ENCODE results near the gene MEX3A. TPM values are rescaled to one million over a fixed set of nuclear protein-coding genes. Genes with fewer than 3 reads are reported as not detected.

Gene MEX3A
- total RNA-seq, 1 donor from 2014 or later = 37.6 TPM

DNA sequence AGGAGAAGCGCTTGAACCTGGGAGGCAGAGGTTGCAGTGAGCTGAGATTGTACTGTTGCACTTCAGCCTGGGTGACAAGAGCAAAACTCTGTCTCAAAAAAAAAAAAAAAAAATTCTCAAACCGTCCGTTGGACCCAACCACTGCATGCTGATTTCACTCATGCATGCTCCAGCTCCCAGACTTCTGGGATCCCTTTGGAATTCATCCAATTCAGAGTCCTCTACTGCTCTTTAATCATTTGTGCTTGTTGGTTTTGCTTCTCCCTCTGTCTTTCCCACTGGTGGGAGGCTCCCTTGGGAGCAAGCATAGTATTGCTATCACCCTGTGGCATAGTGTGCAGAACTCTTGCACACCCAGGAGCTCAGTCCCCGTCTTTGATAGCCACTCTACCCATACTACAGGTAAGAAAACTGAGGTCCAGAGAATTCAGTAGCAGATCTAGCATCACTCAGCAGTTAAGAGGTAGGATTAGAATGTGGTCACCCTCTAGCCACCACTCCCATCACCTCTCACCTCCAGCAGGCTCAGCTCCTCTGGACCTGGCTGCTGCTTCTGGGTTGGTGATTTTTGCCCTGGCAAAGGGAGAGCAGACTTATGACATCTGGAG lies 29.2 kb upstream of the MEX3A start:
- no peak for FAIRE-seq
- Mint-ChIP-seq H3K4me1 (ENCODE audit: low read depth, unreplicated experiment) (peaks cover 27% of the 10 kb centered on the region), H3K36me3 (ENCODE audit: low read depth, unreplicated experiment) (peaks cover 5% of the 10 kb centered on the region)

DNA sequence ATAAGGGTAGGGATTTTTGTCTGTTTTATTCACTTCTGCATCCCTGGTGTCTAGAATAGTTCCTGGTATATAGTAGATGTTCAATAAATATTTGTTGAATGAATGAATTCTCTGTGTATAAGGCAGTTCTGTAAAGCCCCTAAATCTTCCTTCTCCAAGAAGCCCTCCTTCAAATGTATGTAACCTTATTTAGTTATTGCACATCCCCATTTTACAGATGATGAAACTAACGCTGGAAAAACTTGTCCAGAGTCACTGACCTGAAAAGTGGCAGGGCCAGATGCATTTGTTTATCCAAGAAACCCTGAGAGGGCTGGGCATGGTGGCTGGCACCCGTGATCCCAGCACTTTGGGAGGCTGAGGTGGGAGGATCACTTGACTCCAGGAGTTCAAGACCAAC lies 28.0 kb upstream of the MEX3A start:
- Histone ChIP-seq H3K27ac (ENCODE audit: low read depth, low read length) (no peak overlapping the region), H3K4me1 (ENCODE audit: insufficient read depth, low read length) (peaks cover 45% of the 10 kb centered on the region), H3K79me2 (ENCODE audit: insufficient read depth, low read length) (peaks cover 8% of the 10 kb centered on the region), H3K9me3 (ENCODE audit: insufficient read depth, low read depth, low read length) (no peaks in the 10 kb centered on the region), H3K4me2 (ENCODE audit: low read length) (no peak overlapping the region), H2AFZ (ENCODE audit: low read depth, low read length) (no peak overlapping the region), H3K9ac (ENCODE audit: low read length) (no peak overlapping the region), H3K27me3 (ENCODE audit: insufficient read depth, low read length) (no peaks in the 10 kb centered on the region), H3K36me3 (ENCODE audit: insufficient read depth, low read length) (no peaks in the 10 kb centered on the region), H4K20me1 (ENCODE audit: insufficient read depth, low read length) (peaks cover 6% of the 10 kb centered on the region), H3K4me3 (ENCODE audit: insufficient read depth, low read depth, low read length) (no peak overlapping the region)
- no peak overlapping the region for H3K27ac Mint-ChIP-seq (ENCODE audit: unreplicated experiment)
- H3K27me3 Mint-ChIP-seq (ENCODE audit: low read depth, unreplicated experiment) = no peaks in the 10 kb centered on the region
- H3K4me1 Mint-ChIP-seq (ENCODE audit: low read depth, unreplicated experiment) = peaks cover 32% of the 10 kb centered on the region
- no peaks in the 10 kb centered on the region for H3K9me3 Mint-ChIP-seq (ENCODE audit: unreplicated experiment)
- peaks cover 3% of the 10 kb centered on the region for H3K36me3 Mint-ChIP-seq (ENCODE audit: low read depth, unreplicated experiment)
- peak overlapping the region; percentile 7 for H3K4me3 Mint-ChIP-seq (ENCODE audit: unreplicated experiment)
- DNase-seq (ENCODE audit: low read depth) (no peak), FAIRE-seq (no peak)
- no peak for TF ChIP-seq EZH2 (IDR thresholded peaks at IDR 0.05; ENCODE audit: insufficient read depth, low read length)
- TF ChIP-seq, protein P1, sequence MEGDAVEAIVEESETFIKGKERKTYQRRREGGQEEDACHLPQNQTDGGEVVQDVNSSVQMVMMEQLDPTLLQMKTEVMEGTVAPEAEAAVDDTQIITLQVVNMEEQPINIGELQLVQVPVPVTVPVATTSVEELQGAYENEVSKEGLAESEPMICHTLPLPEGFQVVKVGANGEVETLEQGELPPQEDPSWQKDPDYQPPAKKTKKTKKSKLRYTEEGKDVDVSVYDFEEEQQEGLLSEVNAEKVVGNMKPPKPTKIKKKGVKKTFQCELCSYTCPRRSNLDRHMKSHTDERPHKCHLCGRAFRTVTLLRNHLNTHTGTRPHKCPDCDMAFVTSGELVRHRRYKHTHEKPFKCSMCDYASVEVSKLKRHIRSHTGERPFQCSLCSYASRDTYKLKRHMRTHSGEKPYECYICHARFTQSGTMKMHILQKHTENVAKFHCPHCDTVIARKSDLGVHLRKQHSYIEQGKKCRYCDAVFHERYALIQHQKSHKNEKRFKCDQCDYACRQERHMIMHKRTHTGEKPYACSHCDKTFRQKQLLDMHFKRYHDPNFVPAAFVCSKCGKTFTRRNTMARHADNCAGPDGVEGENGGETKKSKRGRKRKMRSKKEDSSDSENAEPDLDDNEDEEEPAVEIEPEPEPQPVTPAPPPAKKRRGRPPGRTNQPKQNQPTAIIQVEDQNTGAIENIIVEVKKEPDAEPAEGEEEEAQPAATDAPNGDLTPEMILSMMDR (IDR thresholded peaks at IDR 0.05; ENCODE audit: insufficient read depth, low read depth, low read length) = no peak

More for the DNA sequence above, 29.2 kb upstream of the MEX3A start:
- Histone ChIP-seq H4K20me1 (ENCODE audit: insufficient read depth, low read length) (peaks cover 17% of the 10 kb centered on the region), H3K4me1 (ENCODE audit: insufficient read depth, low read length) (peaks cover 36% of the 10 kb centered on the region), H3K9ac (ENCODE audit: low read length) (no peak overlapping the region), H3K36me3 (ENCODE audit: insufficient read depth, low read length) (no peaks in the 10 kb centered on the region), H3K79me2 (ENCODE audit: insufficient read depth, low read length) (peaks cover 20% of the 10 kb centered on the region), H2AFZ (ENCODE audit: low read depth, low read length) (no peak overlapping the region), H3K9me3 (ENCODE audit: insufficient read depth, low read depth, low read length) (no peaks in the 10 kb centered on the region), H3K27me3 (ENCODE audit: insufficient read depth, low read length) (no peaks in the 10 kb centered on the region), H3K4me2 (ENCODE audit: low read length) (no peak overlapping the region), H3K4me3 (ENCODE audit: insufficient read depth, low read depth, low read length) (no peak overlapping the region), H3K27ac (ENCODE audit: low read depth, low read length) (no peak overlapping the region)
- peak overlapping the region; percentile 47 for H3K27ac Mint-ChIP-seq (ENCODE audit: unreplicated experiment)
- TF ChIP-seq EZH2 (IDR thresholded peaks at IDR 0.05; ENCODE audit: insufficient read depth, low read length) = no peak
- TF ChIP-seq, protein P1 (IDR thresholded peaks at IDR 0.05; ENCODE audit: insufficient read depth, low read depth, low read length) = no peak
- peak overlapping the region; percentile 31 for H3K4me3 Mint-ChIP-seq (ENCODE audit: unreplicated experiment)
- H3K27me3 Mint-ChIP-seq (ENCODE audit: low read depth, unreplicated experiment) = no peaks in the 10 kb centered on the region
- DNase-seq (ENCODE audit: low read depth) = no peak
- no peaks in the 10 kb centered on the region for H3K9me3 Mint-ChIP-seq (ENCODE audit: unreplicated experiment)

DNA sequence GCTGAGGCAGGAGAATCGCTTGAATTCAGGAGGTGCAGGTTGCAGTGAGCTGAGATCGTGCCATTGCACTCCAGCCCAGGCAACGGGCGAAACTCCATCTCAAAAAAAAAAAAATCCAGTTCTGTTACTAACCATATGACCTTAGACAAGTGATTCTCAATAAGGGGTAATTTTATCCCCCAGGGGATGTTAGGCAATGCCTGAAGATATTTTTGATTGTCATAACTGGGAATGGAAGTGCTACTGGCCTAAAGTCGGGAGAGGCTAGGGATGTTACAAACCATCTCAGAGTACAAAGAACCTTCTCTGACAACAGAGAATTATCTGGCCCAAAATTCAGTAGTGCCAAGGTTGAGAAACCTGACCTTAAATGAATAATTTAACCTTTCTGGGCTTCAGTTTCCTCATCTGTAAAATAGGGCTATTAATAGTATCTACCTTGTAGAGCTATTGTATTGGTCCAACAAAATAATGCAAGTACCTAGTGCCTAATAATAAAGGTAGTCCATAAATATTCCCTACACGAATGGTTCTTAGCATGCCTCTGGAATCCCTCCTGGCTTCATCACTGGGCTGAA lies 26.5 kb upstream of the MEX3A start:
- Histone ChIP-seq H3K36me3 (ENCODE audit: insufficient read depth, low read length) (no peaks in the 10 kb centered on the region), H3K9me3 (ENCODE audit: insufficient read depth, low read depth, low read length) (no peaks in the 10 kb centered on the region), H3K27me3 (ENCODE audit: insufficient read depth, low read length) (no peaks in the 10 kb centered on the region), H3K4me1 (ENCODE audit: insufficient read depth, low read length) (peaks cover 56% of the 10 kb centered on the region), H3K27ac (ENCODE audit: low read depth, low read length) (no peak overlapping the region), H3K79me2 (ENCODE audit: insufficient read depth, low read length) (peaks cover 12% of the 10 kb centered on the region), H4K20me1 (ENCODE audit: insufficient read depth, low read length) (no peaks in the 10 kb centered on the region), H3K9ac (ENCODE audit: low read length) (no peak overlapping the region), H3K4me3 (ENCODE audit: insufficient read depth, low read depth, low read length) (no peak overlapping the region), H3K4me2 (ENCODE audit: low read length) (no peak overlapping the region), H2AFZ (ENCODE audit: low read depth, low read length) (no peak overlapping the region)
- H3K4me1 Mint-ChIP-seq (ENCODE audit: low read depth, unreplicated experiment) = peaks cover 43% of the 10 kb centered on the region
- H3K4me3 Mint-ChIP-seq (ENCODE audit: unreplicated experiment) = no peak overlapping the region
- no peak overlapping the region for H3K27ac Mint-ChIP-seq (ENCODE audit: unreplicated experiment)
- no peaks in the 10 kb centered on the region for H3K27me3 Mint-ChIP-seq (ENCODE audit: low read depth, unreplicated experiment)
- TF ChIP-seq EZH2 (IDR thresholded peaks at IDR 0.05; ENCODE audit: insufficient read depth, low read length) = no peak
- TF ChIP-seq, protein P1 (IDR thresholded peaks at IDR 0.05; ENCODE audit: insufficient read depth, low read depth, low read length) = no peak
- FAIRE-seq (no peak), DNase-seq (ENCODE audit: low read depth) (no peak)
- H3K36me3 Mint-ChIP-seq (ENCODE audit: low read depth, unreplicated experiment) = peaks cover 4% of the 10 kb centered on the region
- H3K9me3 Mint-ChIP-seq (ENCODE audit: unreplicated experiment) = no peaks in the 10 kb centered on the region

All from astrocyte (in vitro differentiated cells and primary cell).